Measurements from ENCODE around the gene GPR12.

Gene GPR12

GRCh38 chr13:26760832-26761582, 421 bp upstream of the GPR12 start:
- Histone ChIP-seq H3K4me1 (ENCODE audit: insufficient read depth, insufficient read length) (no peaks in the 10 kb centered on the region), H3K9me3 (ENCODE audit: insufficient read depth, low read length) (no peaks in the 10 kb centered on the region), H3K27me3 (ENCODE audit: insufficient read depth, insufficient read length) (peaks cover 63% of the 10 kb centered on the region), H3K36me3 (ENCODE audit: insufficient read depth, insufficient read length, low read length) (no peaks in the 10 kb centered on the region), H3K9ac (ENCODE audit: insufficient read length, low read depth) (no peak overlapping the region), H3K4me3 (ENCODE audit: insufficient read length, low read depth) (peak overlapping the region; percentile 28)
- no peak for TF ChIP-seq SUZ12 (IDR thresholded peaks at IDR 0.05; ENCODE audit: extremely low read depth, insufficient read depth, insufficient read length)
- no peak for TF ChIP-seq ZNF274 (IDR thresholded peaks at IDR 0.05; ENCODE audit: low read depth, low read length)
- TF ChIP-seq YY1 (IDR thresholded peaks at IDR 0.05; ENCODE audit: insufficient read depth, insufficient read length): no peak
- no peak for DNase-seq (ENCODE audit: low read depth, low spot score)

DNA sequence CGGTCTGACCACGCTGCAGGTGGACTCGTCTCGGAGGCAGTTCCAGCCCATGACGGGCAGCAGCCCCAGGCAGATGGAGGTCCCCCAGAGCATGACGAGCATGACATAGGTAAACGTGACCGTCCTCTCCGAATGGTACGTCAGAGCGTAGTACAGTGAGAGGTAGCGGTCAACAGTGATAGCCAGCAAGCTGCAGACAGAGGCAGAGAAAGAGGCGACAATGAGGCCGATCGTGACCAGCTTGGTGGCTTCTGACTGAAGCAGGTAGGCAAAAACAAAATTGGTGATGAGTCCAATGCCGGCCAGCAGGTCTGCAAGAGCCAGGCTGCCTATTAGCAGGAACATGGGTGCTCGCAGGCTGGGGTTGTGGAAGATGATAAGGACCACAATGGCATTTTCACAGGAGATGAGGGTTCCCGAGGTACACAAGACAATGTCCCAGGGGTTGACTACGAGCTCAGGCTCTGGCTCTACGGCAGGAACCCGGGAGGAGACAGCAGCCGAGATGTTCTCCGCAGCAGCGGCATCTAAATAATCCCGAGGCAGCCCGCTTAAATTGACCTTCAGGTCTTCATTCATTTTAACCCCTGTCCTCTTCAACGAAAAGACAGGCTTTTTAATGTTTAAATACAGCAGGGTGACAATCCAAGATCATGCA, 1.2 kb downstream of the GPR12 start:
- Histone ChIP-seq H3K27me3 (ENCODE audit: insufficient read depth, insufficient read length) (peaks cover 63% of the 10 kb centered on the region), H3K9ac (ENCODE audit: insufficient read length, low read depth) (no peak overlapping the region), H3K4me1 (ENCODE audit: insufficient read depth, insufficient read length) (no peaks in the 10 kb centered on the region), H3K9me3 (ENCODE audit: insufficient read depth, low read length) (no peaks in the 10 kb centered on the region), H3K36me3 (ENCODE audit: insufficient read depth, insufficient read length, low read length) (no peaks in the 10 kb centered on the region), H3K4me3 (ENCODE audit: insufficient read length, low read depth) (peak overlapping the region; percentile 49)
- DNase-seq (ENCODE audit: low read depth, low spot score): no peak
- TF ChIP-seq SUZ12 (IDR thresholded peaks at IDR 0.05; ENCODE audit: extremely low read depth, insufficient read depth, insufficient read length) (peak; percentile 3), ZNF274 (IDR thresholded peaks at IDR 0.05; ENCODE audit: low read depth, low read length) (no peak), YY1 (IDR thresholded peaks at IDR 0.05; ENCODE audit: insufficient read depth, insufficient read length) (no peak)

DNA sequence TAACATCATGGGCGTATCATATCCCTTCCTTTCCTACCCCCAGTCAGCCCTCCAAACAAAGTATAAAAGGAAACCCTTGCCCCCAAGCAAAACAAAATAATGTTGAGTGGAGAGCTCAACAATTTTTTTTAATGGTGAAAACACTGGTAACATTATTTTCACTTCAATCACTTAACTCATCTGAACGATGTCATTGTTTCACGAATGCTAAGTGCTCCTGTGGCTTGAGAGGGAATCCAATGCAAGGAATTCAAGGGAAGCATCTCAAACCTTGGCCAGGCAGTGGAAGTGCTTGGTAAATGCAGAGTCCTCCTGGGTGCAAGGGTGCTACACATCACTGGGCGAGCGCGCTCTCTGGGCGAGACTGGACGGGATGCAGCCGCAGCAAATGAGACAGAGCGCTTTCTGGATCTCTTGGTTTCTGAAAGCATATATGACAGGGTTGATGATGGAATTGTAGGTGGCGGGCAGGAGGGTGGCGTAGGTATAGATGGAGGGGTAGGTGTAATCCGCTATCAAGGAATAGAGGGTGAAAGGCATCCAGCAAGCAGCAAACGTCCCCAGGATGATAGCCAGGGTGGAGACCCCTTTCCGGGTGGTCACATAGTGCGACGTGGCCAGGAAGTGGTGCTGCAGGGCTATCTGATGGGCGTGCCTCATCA, 2.0 kb downstream of the GPR12 start:
- no peaks in the 10 kb centered on the region for H3K9me3 ChIP-seq (ENCODE audit: insufficient read depth, low read length)
- H3K27me3 ChIP-seq (ENCODE audit: insufficient read depth, insufficient read length): peaks cover 60% of the 10 kb centered on the region
- H3K9ac ChIP-seq (ENCODE audit: insufficient read length, low read depth): no peak overlapping the region
- H3K4me3 ChIP-seq (ENCODE audit: insufficient read length, low read depth): no peak overlapping the region
- no peaks in the 10 kb centered on the region for H3K4me1 ChIP-seq (ENCODE audit: insufficient read depth, insufficient read length)
- TF ChIP-seq YY1 (IDR thresholded peaks at IDR 0.05; ENCODE audit: insufficient read depth, insufficient read length) (no peak), SUZ12 (IDR thresholded peaks at IDR 0.05; ENCODE audit: extremely low read depth, insufficient read depth, insufficient read length) (peak; percentile 8), ZNF274 (IDR thresholded peaks at IDR 0.05; ENCODE audit: low read depth, low read length) (no peak)
- DNase-seq (ENCODE audit: low read depth, low spot score): no peak
- no peaks in the 10 kb centered on the region for H3K36me3 ChIP-seq (ENCODE audit: insufficient read depth, insufficient read length, low read length)

DNA sequence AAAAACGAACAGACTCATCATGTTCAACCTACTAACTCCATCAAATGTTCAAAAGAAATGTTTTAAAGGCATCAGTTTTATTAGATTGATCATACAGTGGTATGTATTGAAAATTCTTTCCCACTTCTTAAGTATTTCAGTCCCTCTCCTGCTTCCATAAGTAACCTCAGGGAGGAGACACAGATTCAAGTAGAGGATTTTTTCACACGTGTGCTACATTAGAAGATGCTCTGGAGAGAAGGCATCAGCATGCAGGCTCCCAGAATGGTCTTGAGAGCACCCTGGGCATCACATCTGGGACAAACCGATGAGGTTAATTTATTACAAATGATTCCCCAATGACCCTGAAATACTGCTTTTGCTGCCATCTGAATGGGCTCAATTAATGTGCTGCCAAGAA, 3.6 kb downstream of the GPR12 start:
- Histone ChIP-seq H3K27me3 (ENCODE audit: insufficient read depth, insufficient read length) (peaks cover 43% of the 10 kb centered on the region), H3K36me3 (ENCODE audit: insufficient read depth, insufficient read length, low read length) (no peaks in the 10 kb centered on the region), H3K4me3 (ENCODE audit: insufficient read length, low read depth) (no peak overlapping the region), H3K9me3 (ENCODE audit: insufficient read depth, low read length) (no peaks in the 10 kb centered on the region), H3K9ac (ENCODE audit: insufficient read length, low read depth) (no peak overlapping the region), H3K4me1 (ENCODE audit: insufficient read depth, insufficient read length) (no peaks in the 10 kb centered on the region)
- no peak for TF ChIP-seq SUZ12 (IDR thresholded peaks at IDR 0.05; ENCODE audit: extremely low read depth, insufficient read depth, insufficient read length)
- TF ChIP-seq ZNF274 (IDR thresholded peaks at IDR 0.05; ENCODE audit: low read depth, low read length): no peak
- TF ChIP-seq YY1 (IDR thresholded peaks at IDR 0.05; ENCODE audit: insufficient read depth, insufficient read length): no peak
- DNase-seq (ENCODE audit: low read depth, low spot score): no peak

DNA sequence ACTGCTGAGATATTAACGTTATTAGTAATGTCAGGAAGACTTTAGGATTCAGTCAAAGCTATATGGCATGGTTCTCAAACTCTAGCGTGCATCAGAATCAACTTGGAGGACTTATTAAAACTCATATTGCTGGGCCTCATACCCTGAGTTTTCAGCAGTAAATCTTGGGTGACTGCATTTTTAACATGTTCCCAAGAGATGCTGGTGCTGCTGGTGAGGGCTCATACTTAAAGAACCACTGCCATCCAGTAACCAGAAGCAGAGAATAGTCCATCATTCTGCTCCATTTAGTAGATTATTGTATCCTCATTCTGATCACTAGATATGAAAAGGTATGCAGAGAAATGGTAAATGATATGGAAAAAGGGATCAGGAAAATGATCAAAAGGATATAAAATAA, 7.9 kb downstream of the GPR12 start:
- no peaks in the 10 kb centered on the region for H3K36me3 ChIP-seq (ENCODE audit: insufficient read depth, insufficient read length, low read length)
- DNase-seq (ENCODE audit: low read depth, low spot score): no peak
- TF ChIP-seq YY1 (IDR thresholded peaks at IDR 0.05; ENCODE audit: insufficient read depth, insufficient read length) (no peak), ZNF274 (IDR thresholded peaks at IDR 0.05; ENCODE audit: low read depth, low read length) (no peak), SUZ12 (IDR thresholded peaks at IDR 0.05; ENCODE audit: extremely low read depth, insufficient read depth, insufficient read length) (no peak)
- H3K9me3 ChIP-seq (ENCODE audit: insufficient read depth, low read length): no peaks in the 10 kb centered on the region
- H3K4me3 ChIP-seq (ENCODE audit: insufficient read length, low read depth): no peak overlapping the region
- peaks cover 1% of the 10 kb centered on the region for H3K27me3 ChIP-seq (ENCODE audit: insufficient read depth, insufficient read length)
- H3K9ac ChIP-seq (ENCODE audit: insufficient read length, low read depth): no peak overlapping the region
- no peaks in the 10 kb centered on the region for H3K4me1 ChIP-seq (ENCODE audit: insufficient read depth, insufficient read length)

GRCh38 chr13:26749905-26750304, 10.7 kb downstream of the GPR12 start:
- no peak for TF ChIP-seq SUZ12 (IDR thresholded peaks at IDR 0.05; ENCODE audit: extremely low read depth, insufficient read depth, insufficient read length)
- no peaks in the 10 kb centered on the region for H3K4me1 ChIP-seq (ENCODE audit: insufficient read depth, insufficient read length)
- H3K27me3 ChIP-seq (ENCODE audit: insufficient read depth, insufficient read length): no peaks in the 10 kb centered on the region
- DNase-seq (ENCODE audit: low read depth, low spot score): no peak
- no peak overlapping the region for H3K4me3 ChIP-seq (ENCODE audit: insufficient read length, low read depth)
- H3K36me3 ChIP-seq (ENCODE audit: insufficient read depth, insufficient read length, low read length): no peaks in the 10 kb centered on the region
- no peak overlapping the region for H3K9ac ChIP-seq (ENCODE audit: insufficient read length, low read depth)
- H3K9me3 ChIP-seq (ENCODE audit: insufficient read depth, low read length): no peaks in the 10 kb centered on the region

- no peaks in the 10 kb centered on the region for H3K27me3 ChIP-seq (ENCODE audit: insufficient read depth, insufficient read length)
- H3K9me3 ChIP-seq (ENCODE audit: insufficient read depth, low read length): no peaks in the 10 kb centered on the region
- TF ChIP-seq ZNF274 (IDR thresholded peaks at IDR 0.05; ENCODE audit: low read depth, low read length) (no peak), SUZ12 (IDR thresholded peaks at IDR 0.05; ENCODE audit: extremely low read depth, insufficient read depth, insufficient read length) (no peak), YY1 (IDR thresholded peaks at IDR 0.05; ENCODE audit: insufficient read depth, insufficient read length) (no peak)
- no peak overlapping the region for H3K9ac ChIP-seq (ENCODE audit: insufficient read length, low read depth)
- no peaks in the 10 kb centered on the region for H3K4me1 ChIP-seq (ENCODE audit: insufficient read depth, insufficient read length)
- no peaks in the 10 kb centered on the region for H3K36me3 ChIP-seq (ENCODE audit: insufficient read depth, insufficient read length, low read length)
- DNase-seq (ENCODE audit: low read depth, low spot score): no peak
- no peak overlapping the region for H3K4me3 ChIP-seq (ENCODE audit: insufficient read length, low read depth)
Measured at GRCh38 chr13:26749285-26749684, 11.3 kb downstream of the GPR12 start.

Measured in NT2/D1 (cell line).